HG03196 (cell line): Measurements from ENCODE around the gene TMEM235.
"Not testable (repeated sequence)": the region's sequence is repeated elsewhere in the genome, so short reads cannot be mapped to it uniquely, and the experiment has no call there.

Experiments used
- ATAC-seq: cut with Tn5 transposase; IDR thresholded peaks from one replicate; pipeline ENCODE4 v1.9.1; 2021; ENCODE audit not compliant: unreplicated experiment

Gene TMEM235

DNA sequence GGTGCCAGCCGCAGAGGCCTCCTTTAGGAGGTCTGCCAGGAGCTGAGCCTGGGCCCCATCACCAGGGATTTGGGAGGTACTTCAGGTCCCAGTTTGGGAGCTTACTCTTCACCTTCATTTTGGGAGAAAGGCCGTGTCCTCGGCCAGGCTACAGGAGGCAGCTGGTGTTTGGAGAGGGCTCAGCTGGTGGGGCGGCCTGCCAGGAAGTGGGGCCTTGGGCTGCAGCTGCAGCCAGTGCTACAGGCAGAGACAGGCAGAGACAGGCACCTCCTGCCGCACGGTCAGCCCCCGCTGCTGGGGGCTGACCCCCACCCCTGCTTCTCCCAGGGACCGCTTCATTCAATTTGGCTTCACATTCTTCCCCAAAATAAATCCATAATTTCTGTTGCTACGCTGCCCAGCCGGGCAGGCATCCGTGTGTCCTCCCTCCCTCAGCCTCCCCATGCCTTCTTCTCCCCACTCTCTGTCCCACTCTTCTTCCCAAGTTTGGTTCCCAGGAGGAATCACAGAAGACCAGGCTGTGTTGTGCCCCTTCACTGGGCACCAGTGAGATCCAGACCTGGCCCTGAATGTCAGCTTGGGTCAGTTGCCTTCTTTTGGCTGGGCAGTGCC is 6.1 kb downstream of the TMEM235 start:
- no peak for ATAC-seq

DNA sequence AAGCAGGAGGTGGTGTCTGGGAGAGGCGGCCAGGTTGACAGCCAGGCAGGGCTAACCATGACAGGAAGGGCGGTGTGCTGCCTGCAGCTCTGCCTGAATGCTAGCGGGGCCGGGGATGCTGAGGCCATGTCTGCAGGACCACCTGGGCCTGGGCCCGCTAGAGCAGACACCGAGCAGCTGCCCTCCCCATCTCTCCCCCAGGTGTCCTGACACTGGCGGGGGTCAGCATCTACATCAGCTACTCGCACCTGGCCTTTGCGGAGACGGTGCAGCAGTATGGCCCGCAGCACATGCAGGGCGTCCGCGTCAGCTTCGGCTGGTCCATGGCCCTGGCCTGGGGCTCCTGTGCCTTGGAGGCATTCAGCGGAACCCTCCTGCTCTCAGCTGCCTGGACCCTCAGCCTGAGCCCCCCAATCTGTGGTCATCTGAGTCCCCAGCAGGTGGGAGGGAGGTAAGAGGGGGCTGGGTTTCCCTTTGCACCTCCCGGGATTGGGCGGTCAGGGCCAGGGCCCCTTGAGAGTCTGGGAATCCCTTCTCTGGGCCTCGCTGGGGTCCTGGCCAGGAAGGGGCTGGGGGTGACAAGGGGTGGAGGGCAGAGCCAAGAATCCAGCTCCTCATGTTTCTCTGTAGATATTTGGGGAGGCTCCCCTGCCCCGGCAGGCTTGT is 7.5 kb downstream of the TMEM235 start:
- no peak for ATAC-seq

DNA sequence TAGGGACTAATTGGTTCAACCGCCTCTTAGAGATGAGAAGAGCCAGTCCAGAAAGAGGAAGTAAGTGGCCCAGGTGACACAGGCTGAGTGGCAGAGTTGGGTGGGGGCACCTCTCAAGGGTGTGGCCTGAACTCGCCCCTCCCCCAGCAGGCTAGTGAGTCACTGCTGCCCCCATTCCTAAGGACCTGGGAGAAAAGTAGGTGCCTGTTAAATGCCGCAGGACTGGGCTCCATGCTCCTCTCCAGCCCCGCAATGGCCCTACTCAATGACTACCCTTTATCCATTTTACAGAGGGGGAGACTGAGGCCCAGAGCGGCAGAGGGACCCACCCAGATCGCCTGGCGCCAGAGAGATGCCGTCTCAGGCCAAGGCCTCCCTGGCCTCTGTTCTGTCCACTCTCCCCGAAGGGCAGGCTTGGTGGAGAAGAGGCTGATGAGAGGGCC is 8.1 kb downstream of the TMEM235 start:
- no peak for ATAC-seq

DNA sequence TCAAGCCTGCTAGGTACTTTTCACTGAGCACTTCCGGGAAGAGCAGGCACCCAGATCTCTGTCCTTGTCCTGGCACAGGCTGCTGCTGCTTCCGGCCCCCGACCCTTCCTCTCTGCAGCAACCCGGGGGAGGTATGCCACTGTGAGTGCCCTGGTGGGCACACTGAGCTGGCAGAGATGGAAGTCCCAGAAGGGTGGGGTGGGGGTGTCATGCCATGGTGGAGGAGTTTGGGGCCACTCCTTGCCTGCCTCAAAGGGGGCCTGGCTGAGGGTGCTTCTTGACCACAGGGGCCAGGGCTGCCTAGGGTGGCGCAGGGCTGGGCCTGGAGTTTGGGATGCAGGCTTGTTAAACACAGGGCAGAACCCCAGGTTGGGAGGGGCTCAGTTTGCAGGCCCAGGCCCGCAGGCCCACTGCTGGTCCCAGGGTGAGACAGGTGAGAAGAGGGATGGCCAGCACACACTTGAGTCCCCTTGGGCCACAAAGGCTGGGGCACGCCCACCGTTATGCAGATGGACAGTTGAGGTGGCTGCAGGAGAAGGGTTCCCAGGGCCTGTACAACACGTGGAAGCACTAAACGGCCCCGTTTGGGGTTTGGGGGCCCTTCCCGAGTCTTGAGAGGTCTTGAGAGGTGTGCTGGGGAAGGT is 8.7 kb downstream of the TMEM235 start:
- no peak for ATAC-seq

DNA sequence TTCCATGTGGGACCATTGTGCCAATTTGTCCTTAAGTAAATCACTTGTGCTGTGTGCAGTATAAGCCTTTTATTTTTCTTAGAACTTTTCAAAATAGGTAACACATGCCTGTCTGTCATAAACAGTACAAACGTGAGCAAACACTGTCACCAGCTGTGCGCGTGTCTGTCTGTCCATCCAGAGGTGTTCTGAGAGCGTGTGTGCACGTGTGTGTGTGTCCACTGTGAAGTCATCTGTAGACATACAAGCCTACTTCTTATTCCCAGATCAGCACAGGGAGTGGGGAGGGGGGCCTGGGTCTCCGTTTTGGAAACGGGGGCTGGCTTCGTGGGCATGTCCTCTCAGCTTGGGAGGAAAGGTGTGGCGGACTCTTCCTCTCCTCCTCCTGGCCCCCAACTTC is 9.4 kb downstream of the TMEM235 start:
- no peak for ATAC-seq

DNA sequence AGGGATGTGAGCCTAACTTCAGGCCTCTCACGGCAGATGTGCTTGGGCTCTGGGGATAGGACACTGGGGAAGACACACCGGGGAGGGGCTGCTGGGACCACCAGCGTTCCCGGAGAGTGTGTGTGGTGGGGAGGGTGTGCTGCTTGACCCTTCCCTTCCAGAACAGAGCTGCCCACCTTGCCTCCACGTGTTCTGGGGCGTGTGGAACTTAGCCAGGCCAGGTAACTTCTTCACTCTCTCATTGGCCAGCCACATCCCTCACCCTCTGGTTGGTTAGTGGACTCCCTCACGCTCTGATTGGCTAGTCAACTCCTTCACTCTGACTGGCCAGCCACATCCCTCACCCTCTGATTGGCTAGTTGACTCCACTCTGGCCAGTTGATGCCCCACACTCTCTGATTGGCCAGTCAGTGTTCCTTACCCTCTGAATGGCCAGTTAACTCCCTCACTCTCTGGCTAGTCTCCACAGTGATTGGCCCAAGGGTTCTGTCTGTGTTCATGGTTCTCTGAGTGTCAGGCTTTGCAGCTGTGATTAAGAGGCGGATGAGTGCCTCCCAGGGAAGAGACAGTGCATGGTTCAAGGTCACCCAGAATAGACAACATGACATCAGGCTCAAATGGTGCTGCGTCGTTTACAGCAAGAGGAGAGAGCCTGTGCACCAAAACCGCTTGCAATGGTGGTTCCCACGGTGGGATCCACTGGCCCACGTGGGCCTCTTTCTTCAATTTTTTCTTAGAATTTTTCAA is 10.0 kb downstream of the TMEM235 start:
- no peak for ATAC-seq

DNA sequence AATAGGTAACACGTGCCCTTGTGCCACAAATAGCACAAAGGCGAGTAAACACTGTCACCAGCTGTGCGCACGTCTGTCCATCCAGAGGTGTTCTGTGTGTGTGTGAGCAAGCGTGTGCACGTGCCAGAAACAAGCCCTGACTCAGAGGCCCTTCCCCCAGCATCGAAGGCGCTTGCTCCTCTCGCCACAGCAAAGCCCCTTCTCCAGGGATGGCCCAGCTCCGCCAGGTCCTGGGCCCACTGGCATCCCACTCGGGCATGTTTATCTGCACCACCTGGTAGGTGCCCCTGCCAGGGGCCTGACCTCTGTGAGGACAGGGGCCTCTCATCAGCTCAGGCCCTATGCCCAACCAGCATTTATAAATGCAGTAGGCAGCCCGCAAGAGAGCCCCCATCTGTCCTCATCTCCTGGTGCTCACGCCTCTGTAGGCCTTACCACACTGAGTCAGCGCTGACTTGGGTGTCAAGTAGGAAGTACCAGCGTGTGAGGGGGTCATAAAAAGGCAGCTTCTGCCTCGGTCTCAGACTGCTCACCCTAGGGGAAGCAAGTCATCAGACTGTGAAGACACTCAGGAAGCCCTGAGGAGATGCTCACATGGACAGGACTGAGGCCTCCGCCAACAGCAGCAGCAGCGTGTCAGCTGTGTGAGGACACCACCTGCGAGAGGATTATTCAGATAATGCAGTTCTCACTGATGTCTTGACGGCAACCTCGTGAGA is 10.8 kb downstream of the TMEM235 start:
- no peak for ATAC-seq

DNA sequence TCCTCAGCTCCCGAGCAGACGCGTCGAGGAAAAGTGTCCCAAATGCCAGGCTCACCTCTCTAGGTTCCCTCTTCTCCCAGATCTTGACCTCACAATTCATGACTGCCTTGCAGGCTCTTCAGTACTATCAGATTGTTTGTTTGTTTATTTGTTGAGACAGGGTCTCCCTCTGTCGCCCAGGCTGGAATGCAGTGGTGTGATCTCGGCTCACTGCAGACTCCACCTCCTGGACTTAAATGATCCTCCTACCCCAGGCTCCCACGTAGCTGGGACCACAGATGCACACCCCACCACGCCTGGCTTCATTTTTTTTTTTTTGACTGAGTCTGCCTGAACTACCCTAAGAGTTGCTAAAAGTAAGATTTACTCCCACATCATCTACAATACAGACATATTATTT is 15.9 kb downstream of the TMEM235 start:
- ATAC-seq: no peak

DNA sequence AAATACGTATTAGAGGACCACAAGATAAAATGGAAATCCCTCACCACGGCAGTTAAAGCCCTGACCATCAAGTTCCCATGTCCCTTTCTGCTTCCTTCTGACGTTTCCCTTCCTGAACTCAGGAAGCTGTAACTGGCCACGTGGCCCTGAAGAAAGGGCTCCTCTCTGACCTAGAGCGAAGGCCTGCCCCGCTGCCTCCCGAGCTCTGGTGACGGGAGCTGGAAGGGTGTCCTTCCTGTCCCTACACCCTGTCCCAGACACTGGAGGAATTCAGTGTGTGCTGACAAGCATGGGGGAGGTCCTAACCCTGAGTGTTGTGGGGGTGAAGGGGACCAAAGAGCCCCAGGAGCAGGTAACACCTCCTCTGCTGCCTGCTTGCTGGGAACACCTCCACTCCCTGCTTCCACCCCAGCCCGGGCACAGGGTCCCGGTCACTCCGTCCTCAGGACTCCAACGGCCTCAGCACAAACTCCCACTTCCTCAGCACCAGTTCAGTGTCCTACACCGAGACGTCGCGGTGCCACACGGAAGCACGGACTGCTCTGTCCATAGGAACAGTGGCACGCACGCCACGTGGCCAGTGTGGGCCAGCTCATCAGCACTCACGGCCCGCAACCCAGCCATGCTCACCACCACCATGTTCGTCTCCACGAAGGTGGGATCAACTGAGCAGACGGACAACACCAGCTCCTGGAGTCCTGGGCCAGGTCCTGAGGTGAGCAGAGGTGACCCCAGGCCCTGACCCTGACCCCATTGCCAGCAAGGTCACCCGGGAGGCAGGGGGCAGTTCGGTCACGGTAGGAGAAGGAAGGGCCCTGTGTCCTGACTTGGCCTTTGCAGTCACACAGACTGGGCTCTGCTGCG is 16.9 kb downstream of the TMEM235 start:
- no peak for ATAC-seq

DNA sequence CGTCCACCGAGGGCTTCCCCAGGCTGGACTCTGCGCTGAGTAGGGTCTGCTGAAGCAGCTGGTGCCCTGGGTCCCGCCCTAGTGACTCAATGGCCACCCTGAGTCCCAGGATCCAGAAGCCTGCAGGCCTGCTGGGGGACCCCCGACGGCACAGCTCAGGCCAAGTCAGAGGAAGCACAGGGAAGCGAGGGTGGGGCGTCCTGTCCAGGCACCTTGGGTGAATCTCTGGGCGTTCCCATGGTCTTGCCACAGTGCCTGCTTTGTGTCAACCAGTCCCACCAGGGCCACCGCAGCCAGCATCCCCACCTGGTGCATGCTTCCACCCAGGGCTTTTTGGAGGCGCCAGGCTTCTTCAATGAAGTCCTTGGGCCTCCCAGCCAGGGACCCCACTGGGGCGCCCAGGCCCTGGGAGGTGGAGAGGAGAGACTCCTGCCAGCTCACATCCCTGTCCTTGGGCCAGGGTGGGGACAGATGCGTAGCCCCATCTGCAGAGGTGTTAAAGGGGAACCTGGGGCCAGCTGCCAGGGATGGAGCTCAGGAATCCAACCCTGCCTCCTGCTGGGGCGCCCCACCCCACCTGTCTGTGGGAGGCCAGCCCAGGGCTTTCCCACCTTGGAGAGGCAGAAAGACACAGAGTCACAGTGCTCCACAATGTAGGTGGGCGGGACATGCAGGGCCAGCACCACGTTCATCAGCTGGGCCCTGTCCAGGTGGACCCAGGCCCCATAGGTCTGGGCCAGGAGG is 17.8 kb downstream of the TMEM235 start:
- ATAC-seq: no peak

DNA sequence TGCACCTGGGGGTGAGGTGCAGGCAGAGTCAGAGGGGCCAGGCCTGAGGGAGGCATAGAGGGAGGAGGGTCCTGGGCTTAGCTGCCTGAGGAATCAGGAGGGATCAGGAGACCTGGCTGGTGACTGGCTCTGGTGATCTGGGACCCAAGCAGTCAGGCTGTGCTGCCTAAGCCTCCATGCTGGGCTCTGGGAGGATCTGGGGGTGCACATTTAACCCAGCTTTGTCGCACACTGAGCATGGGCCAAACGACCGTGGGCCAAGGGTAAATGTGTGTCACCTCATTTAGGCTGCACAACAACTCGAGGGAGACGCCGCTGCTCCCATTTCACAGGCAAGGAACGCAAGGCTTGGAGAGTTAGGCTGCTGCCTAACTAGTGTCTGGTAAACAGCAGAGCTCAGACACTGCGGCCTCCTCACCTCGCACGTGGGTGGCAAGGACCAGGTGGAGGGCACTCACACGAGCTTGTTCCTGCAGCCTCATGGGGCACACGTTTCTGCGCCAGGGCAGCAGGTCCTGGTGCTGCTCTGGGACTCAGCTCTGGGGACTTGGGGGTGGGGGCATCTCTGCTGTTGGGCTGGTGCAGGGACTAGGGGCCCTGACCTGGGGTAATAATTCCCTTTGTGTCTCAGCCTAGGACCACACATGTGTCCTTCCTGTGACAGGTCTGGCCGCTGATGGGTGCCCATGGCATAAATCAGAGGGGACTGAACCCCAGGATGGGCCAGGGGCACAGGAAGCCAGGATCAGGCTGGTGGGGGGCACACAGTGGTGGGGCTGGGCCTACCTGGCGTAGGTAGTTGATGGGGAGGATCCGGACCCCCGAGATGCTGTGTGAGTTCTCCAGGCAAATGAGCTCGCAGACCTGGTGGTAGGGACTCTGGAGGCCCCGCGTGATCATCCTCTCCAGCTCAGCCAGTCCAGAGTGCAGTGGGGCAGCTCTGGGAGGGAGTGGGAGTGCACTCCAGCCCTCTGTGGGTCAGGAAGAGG is 18.7 kb downstream of the TMEM235 start:
- no peak for ATAC-seq

DNA sequence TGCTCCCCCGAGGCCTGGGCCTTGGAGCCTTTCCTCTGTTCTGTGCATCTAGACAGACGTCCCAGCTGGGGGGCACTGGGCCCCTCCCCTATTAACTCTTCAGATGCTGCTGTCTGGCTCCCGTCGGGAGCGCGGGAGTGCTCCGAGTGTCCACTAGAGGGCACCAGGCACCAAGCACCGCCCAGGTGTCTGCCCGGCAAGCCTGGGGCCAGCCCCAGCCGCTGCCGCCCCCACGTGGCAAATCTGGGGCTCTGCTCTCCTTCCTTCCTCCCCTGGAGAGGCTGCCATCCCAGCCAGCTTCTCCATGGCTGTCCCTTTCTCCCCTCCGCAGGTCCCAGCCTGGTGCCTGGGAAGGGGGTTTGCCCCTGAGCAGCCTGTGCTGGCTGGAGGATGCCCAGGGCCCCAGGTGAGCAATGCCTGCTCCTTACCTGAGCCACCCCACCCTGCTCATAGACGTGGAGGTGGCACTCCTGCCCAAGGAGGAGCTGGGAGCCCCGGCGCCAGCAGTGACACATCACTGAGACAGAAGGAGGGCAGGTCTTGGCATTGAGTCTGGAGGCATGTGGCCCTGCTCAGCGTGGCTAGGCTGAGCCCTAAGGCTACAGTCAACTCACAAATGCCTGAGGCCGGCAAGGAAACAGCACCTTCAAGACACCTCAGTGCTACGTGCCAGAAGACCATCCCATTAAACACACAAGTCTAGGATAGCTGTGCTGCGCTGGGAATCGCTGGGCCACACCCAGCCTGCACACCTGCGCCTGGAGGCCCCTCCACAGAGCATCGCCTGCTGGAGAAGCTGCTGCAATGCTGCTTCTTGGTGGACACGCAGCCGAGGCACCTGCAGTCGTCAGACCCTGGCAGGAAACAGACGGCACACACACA is 19.7 kb downstream of the TMEM235 start:
- ATAC-seq: no peak

DNA sequence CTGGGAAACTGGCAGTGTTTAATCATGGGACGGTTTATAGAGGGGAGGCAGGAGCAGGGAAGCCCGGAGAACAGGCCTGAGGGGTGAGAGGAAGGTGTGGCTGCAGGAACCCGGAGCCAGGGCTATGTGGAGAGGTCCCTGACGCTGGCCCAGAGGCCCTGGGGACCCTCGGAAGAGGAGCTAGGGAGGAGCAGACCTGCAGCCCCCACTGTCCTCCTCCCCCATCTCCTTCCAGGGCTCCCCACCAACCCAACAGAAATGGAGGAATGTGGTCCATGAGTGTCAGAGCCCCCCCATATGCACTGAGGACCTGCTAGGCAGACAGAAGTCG is 20.3 kb downstream of the TMEM235 start:
- ATAC-seq: no peak

DNA sequence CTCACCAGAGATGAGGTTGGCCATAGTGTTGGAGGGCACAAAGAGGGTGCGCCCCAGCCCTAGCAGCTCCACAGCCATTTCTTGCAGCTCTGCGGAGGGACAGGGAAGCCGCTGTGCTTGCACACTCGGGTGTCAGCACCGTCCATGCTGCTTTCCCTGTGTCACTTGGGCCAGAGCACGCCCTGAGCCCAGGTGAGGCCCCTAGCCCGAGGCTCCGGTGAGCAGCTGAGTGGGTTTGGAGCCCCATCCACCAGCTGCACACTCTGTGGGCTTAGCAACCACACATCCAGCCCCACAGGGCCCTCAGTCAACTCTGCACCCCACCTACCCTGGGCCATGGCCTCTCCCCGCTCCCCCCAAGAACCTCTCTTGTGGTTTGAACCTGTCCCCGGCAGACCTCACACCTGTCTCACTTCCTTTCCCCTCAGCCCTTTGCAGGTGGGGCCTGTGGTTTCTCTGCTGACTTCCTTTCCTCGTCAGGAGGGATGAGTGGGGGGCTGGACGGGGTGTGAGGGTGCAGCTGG is 20.7 kb downstream of the TMEM235 start:
- ATAC-seq: no peak

DNA sequence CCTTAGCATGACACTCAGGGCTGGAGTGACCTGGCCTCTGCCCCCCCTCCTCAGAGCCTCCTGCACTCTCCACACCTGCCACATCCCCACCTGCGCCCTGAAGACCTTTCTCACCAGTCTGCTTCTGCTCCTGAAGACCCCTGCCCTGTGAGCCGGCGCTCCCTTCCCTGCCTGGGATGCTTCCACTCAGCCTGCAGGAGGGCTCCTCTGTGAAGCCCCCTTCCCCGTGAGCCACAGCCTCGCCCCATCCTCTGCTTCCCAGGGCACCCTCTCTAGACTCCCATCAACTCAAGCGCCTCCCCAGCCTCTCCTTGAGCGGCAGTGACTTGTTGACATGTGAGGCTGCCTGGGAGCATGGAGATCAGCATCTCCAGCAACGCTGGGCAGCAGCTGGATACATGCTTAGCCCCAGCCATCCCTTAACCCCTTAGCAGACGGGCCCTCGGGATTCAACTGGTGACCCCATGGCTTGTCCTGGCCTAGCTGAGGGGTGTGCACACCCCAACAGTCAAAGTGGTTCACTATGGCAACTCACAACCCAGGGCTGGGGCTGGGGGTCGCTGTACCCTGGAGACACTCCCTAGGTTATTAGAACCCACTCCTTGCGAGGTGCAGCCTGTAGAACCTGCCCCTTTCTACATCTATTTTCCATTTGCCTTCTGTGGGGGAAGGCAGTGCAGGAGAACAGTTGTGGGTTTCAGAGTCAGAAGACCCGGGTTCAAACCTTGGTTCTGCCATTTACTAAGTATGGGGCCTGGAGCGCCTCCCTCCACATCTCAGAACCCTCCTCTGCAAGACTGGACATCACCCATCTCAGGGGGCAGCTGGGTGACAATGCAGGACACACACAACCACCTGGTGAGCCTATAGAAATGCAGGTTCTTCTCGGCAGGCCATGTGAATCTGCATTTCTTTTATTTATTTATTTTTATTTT is 21.5 kb downstream of the TMEM235 start:
- no peak for ATAC-seq

DNA sequence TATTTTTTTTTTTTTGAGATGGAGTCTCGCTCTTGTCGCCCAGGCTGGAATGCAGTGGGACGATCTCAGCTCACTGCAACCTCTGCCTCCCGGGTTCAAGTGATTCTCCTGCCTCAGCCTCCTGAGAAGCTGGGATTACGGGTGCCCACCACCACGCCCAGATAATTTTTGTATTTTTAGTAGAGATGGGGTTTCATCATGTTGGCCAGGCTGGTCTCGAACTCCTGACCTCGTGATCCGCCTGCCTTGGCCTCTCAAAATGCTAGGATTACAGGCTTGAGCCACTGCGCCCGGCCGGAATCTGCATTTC is 22.2 kb downstream of the TMEM235 start:
- ATAC-seq: not testable (repeated sequence)
